ENCODE results near the gene MAD1L1.

DNA sequence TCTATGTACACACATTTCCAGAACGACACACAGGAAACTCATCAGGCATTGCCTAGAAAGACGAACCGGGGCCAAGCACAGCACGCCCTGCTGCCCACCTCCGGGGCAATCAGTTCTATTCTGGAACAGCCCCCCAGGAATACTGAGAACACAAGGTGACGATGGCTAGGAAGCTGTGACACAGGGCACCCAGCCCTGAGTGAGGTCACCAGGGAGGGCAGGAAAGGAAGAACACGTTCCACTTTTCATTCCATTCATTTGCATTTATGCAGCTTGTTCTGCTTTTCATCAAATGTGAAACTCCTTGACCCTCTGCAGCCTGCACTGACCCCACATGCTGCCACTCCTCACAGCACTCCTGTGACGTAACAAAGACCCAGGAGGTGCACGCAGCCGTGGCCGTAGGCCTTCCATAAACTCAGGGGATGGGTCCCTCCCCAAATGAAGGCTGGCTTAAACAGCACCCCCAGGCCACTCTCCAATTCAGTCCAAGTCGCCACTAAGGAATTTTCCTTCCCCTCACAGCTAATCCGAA is 28.9 kb downstream of the MAD1L1 start:
- TF ChIP-seq, protein P1, sequence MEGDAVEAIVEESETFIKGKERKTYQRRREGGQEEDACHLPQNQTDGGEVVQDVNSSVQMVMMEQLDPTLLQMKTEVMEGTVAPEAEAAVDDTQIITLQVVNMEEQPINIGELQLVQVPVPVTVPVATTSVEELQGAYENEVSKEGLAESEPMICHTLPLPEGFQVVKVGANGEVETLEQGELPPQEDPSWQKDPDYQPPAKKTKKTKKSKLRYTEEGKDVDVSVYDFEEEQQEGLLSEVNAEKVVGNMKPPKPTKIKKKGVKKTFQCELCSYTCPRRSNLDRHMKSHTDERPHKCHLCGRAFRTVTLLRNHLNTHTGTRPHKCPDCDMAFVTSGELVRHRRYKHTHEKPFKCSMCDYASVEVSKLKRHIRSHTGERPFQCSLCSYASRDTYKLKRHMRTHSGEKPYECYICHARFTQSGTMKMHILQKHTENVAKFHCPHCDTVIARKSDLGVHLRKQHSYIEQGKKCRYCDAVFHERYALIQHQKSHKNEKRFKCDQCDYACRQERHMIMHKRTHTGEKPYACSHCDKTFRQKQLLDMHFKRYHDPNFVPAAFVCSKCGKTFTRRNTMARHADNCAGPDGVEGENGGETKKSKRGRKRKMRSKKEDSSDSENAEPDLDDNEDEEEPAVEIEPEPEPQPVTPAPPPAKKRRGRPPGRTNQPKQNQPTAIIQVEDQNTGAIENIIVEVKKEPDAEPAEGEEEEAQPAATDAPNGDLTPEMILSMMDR (conservative IDR thresholded peaks at IDR 0.05; ENCODE audit: low read length), result no peak
- TF ChIP-seq EZH2phosphoT487 (IDR thresholded peaks at IDR 0.05; ENCODE audit: borderline replicate concordance, low read depth, low read length), result no peak

All from OCI-LY7 (cell line).